ENCODE measurements around the gene SLC9C2.
"Not testable (repeated sequence)": the region's sequence is repeated elsewhere in the genome, so short reads cannot be mapped to it uniquely, and the experiment has no call there.

SLC9C2 gene

GRCh38 chr1:173529106-173529505 is 73.8 kb downstream of the SLC9C2 start:
- DNase-seq (ENCODE audit: low spot score) = no peak

GRCh38 chr1:173527151-173527826 is 75.6 kb downstream of the SLC9C2 start:
- DNase-seq (ENCODE audit: low spot score) = no peak

GRCh38 chr1:173525926-173526325 is 76.9 kb downstream of the SLC9C2 start:
- DNase-seq (ENCODE audit: low spot score) = no peak

GRCh38 chr1:173523329-173523728 is 79.5 kb downstream of the SLC9C2 start:
- DNase-seq (ENCODE audit: low spot score) = no peak

GRCh38 chr1:173520799-173521198 is 82.1 kb downstream of the SLC9C2 start:
- no peak for DNase-seq (ENCODE audit: low spot score)

- not testable (repeated sequence) for DNase-seq (ENCODE audit: low spot score)
Observed at GRCh38 chr1:173514503-173514902, 88.4 kb downstream of the SLC9C2 start.

GRCh38 chr1:173509797-173510196 is 93.1 kb downstream of the SLC9C2 start:
- no peak for DNase-seq (ENCODE audit: low spot score)

GRCh38 chr1:173508541-173508940 is 94.3 kb downstream of the SLC9C2 start:
- no peak for DNase-seq (ENCODE audit: low spot score)

- DNase-seq (ENCODE audit: low spot score) = no peak
Observed at GRCh38 chr1:173507847-173508209, 95.0 kb downstream of the SLC9C2 start.

- no peak for DNase-seq (ENCODE audit: low spot score)
Observed at GRCh38 chr1:173507205-173507846, 95.5 kb downstream of the SLC9C2 start.

GRCh38 chr1:173506437-173506836 is 96.4 kb downstream of the SLC9C2 start:
- DNase-seq (ENCODE audit: low spot score) = no peak

GRCh38 chr1:173505391-173505790 is 97.5 kb downstream of the SLC9C2 start:
- DNase-seq (ENCODE audit: low spot score) = no peak

GRCh38 chr1:173504268-173504667 is 98.6 kb downstream of the SLC9C2 start:
- no peak for DNase-seq (ENCODE audit: low spot score)

GRCh38 chr1:173503391-173503790 is 99.5 kb downstream of the SLC9C2 start:
- no peak for DNase-seq (ENCODE audit: low spot score)

- DNase-seq (ENCODE audit: low spot score) = no peak
Observed at GRCh38 chr1:173502104-173502503, 100.8 kb downstream of the SLC9C2 start.

GRCh38 chr1:173499729-173500128 is 103.1 kb downstream of the SLC9C2 start:
- no peak for DNase-seq (ENCODE audit: low spot score)

- no peak for DNase-seq (ENCODE audit: low spot score)
Observed at GRCh38 chr1:173496757-173497320, 106.0 kb downstream of the SLC9C2 start.

- no peak for DNase-seq (ENCODE audit: low spot score)
Observed at GRCh38 chr1:173495609-173496267, 107.1 kb downstream of the SLC9C2 start.

- DNase-seq (ENCODE audit: low spot score) = not testable (repeated sequence)
Observed at GRCh38 chr1:173493125-173493524, 109.7 kb downstream of the SLC9C2 start.

GRCh38 chr1:173491508-173491907 is 111.4 kb downstream of the SLC9C2 start:
- DNase-seq (ENCODE audit: low spot score) = no peak

GRCh38 chr1:173489929-173490328 is 112.9 kb downstream of the SLC9C2 start:
- no peak for DNase-seq (ENCODE audit: low spot score)

- peak; percentile 51 for DNase-seq (ENCODE audit: low spot score)
Observed at GRCh38 chr1:173489149-173489600, 113.7 kb downstream of the SLC9C2 start.

- DNase-seq (ENCODE audit: low spot score) = no peak
Observed at GRCh38 chr1:173488001-173488400, 114.9 kb downstream of the SLC9C2 start.
